ENCODE data around the gene TBX18.

The TBX18 gene

GRCh38 chr6:84774157-84774984 is 10.0 kb upstream of the TBX18 start (continued):
- TF ChIP-seq ZBTB11 (tag by site-specific recombination; conservative IDR thresholded peaks at IDR 0.05; ENCODE audit: low read depth): peak; percentile 84
- no peak for TF ChIP-seq ZNF366 (tag by site-specific recombination; conservative IDR thresholded peaks at IDR 0.05)
- TF ChIP-seq ZNF707 (tag by site-specific recombination; IDR thresholded peaks at IDR 0.05): no peak
- 0 out of 2 replicates have a peak, but pooled peaks have one; percentile 6 for TF ChIP-seq ZNF266 (tag by site-specific recombination; IDR thresholded peaks at IDR 0.05; ENCODE audit: low read depth)
- no peak for TF ChIP-seq HOXD13 (CRISPR knock-in tag; IDR thresholded peaks at IDR 0.05; ENCODE audit: borderline replicate concordance)
- TF ChIP-seq ZFHX2 (tag by site-specific recombination; conservative IDR thresholded peaks at IDR 0.05): no peak; the same call in 1 of the 2 replicates
- no peak for TF ChIP-seq PRDM6 (tag by site-specific recombination; IDR thresholded peaks at IDR 0.05)
- no peak for TF ChIP-seq TCF7L2 (IDR thresholded peaks at IDR 0.05; ENCODE audit: borderline replicate concordance, low read depth, low read length)
- no peak for TF ChIP-seq PRDM1 (tag by site-specific recombination; IDR thresholded peaks at IDR 0.05)
- TF ChIP-seq MYNN (tag by site-specific recombination; IDR thresholded peaks at IDR 0.05; ENCODE audit: borderline replicate concordance): 0 out of 2 replicates have a peak, but pooled peaks have one; percentile 43
- TF ChIP-seq ZIC2 (tag by site-specific recombination; IDR thresholded peaks at IDR 0.05): no peak

GRCh38 chr6:84773431-84774156 is 9.2 kb upstream of the TBX18 start:
- CTCF ChIA-PET: interaction anchor here (0.6 to 2.0 kb wide), 10 partner anchors 8 to 1871 kb away, joined by 3 to 22 read pairs (median 4); partner anchors contain the start of gene TBX18
- Histone ChIP-seq H3K9me3 (ENCODE audit: control insufficient read depth, insufficient read depth, low read depth, low read length) (no peaks in the 10 kb centered on the region), H3K27ac (ENCODE audit: extremely low read depth, low read depth, low read length) (peak overlapping the region; percentile 86), H3K4me3 (ENCODE audit: low read depth, low read length) (peak overlapping the region; percentile 58), H3K4me1 (ENCODE audit: control insufficient read depth, insufficient read depth, low read length) (peaks cover 3% of the 10 kb centered on the region; the same call in 1 of the 2 replicates), H3K36me3 (ENCODE audit: control insufficient read depth in 2 of 2, insufficient read depth in 1 of 2, low read length in 2 of 2) (no peaks in the 10 kb centered on the region)
- POLR2A ChIA-PET: interaction anchor here (0.7 to 4.4 kb wide), 3 partner anchors 11 to 905 kb away, joined by 4 to 69 read pairs (median 6); partner anchors contain the start of gene TBX18
- TF ChIP-seq ZNF629 (tag by site-specific recombination; IDR thresholded peaks at IDR 0.05) (peak; percentile 16; the same call in 1 of the 2 replicates), ZNF692 (tag by site-specific recombination; IDR thresholded peaks at IDR 0.05) (peak; percentile 38), ZBTB7A (tag by site-specific recombination; IDR thresholded peaks at IDR 0.05; ENCODE audit: low read depth) (no peak), ZBTB11 (tag by site-specific recombination; conservative IDR thresholded peaks at IDR 0.05; ENCODE audit: low read depth) (no peak), ZNF639 (tag by site-specific recombination; IDR thresholded peaks at IDR 0.05) (no peak), ZNF148 (tag by site-specific recombination; IDR thresholded peaks at IDR 0.05; ENCODE audit: borderline replicate concordance) (no peak), ZNF24 (tag by site-specific recombination; IDR thresholded peaks at IDR 0.05) (peak; percentile 25; the same call in 1 of the 2 replicates), ZNF660 (tag by site-specific recombination; IDR thresholded peaks at IDR 0.05) (peak; percentile 40; the same call in 1 of the 2 replicates)
